Thyroid gland (tissue), 4 donors: ENCODE results near the gene SLC28A1.

Experiments used
- POLR2A ChIP-seq, 2 donors: fragments of 450-650 bp; IDR thresholded peaks; one replicate each; pipeline ENCODE4 v1.6.1; 2017; ENCODE audit warnings: antibody characterized with exemption in 2 of 2, mild to moderate bottlenecking in 2 of 2, moderate library complexity in 1 of 2
- TF ChIP-seq, protein P1 (sequence below), 6 experiments: fragments of 200-600 bp in 3 of 6; fragments of 450-650 bp in 3 of 6; sonication (generic) in 3 of 6; IDR thresholded peaks; one replicate each; pipeline ENCODE4 v1.5.1; 2016 to 2019; ENCODE audit warnings: antibody characterized with exemption in 6 of 6, mild to moderate bottlenecking in 2 of 6, inconsistent platforms in 1 of 6, moderate library complexity in 1 of 6

GRCh38 chr15:84910928-84911623, 26.6 kb downstream of the SLC28A1 start:
- TF ChIP-seq, protein P1, sequence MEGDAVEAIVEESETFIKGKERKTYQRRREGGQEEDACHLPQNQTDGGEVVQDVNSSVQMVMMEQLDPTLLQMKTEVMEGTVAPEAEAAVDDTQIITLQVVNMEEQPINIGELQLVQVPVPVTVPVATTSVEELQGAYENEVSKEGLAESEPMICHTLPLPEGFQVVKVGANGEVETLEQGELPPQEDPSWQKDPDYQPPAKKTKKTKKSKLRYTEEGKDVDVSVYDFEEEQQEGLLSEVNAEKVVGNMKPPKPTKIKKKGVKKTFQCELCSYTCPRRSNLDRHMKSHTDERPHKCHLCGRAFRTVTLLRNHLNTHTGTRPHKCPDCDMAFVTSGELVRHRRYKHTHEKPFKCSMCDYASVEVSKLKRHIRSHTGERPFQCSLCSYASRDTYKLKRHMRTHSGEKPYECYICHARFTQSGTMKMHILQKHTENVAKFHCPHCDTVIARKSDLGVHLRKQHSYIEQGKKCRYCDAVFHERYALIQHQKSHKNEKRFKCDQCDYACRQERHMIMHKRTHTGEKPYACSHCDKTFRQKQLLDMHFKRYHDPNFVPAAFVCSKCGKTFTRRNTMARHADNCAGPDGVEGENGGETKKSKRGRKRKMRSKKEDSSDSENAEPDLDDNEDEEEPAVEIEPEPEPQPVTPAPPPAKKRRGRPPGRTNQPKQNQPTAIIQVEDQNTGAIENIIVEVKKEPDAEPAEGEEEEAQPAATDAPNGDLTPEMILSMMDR (IDR thresholded peaks at IDR 0.05): no peak
- no peak for TF ChIP-seq POLR2A (IDR thresholded peaks at IDR 0.05)
